GM12878 (cell line): ENCODE data around the gene HAP1. TPM values are rescaled to one million over a fixed set of nuclear protein-coding genes. Genes with fewer than 3 reads are reported as not detected.

ENCODE experiments used
- ATAC-seq: fragments of 200-7000 bp; cut with Tn5 transposase; 3 replicates; pipeline ENCODE4 v1.9.1; 2020; ENCODE audit warnings: mild to moderate bottlenecking, moderate library complexity
- BruUV-seq: library from RNA; stranded (reverse); fragments of 400-500 nt; replicated peaks from 2 replicates; lab custom pipeline; 2021; lab: Mats Ljungman, UMichigan
- CTCF ChIA-PET: fragments of 300-600 bp; sonication (Branson Sonifier 250); formaldehyde crosslinking; extraction: SDS; loops from one replicate; lab custom pipeline; 2021; ENCODE audit warnings: inconsistent platforms; lab: Yijun Ruan, JAX
- POLR2A ChIA-PET: fragments of 350-600 bp; formaldehyde crosslinking; extraction: SDS; loops from one replicate; lab custom pipeline; 2021; ENCODE audit warnings: inconsistent platforms; lab: Charles Lee
- RAD21 ChIA-PET: fragments of 300-600 bp; sonication (Branson Sonifier 250); formaldehyde crosslinking; loops from one replicate; lab custom pipeline; 2023; ENCODE audit warnings: antibody characterized with exemption; ENCODE audit not compliant: unreplicated experiment; lab: Charles Lee
- SMC1A ChIA-PET: fragments of 300-600 bp; sonication (Branson Sonifier 250); formaldehyde crosslinking; loops from one replicate; lab custom pipeline; 2023; ENCODE audit not compliant: unreplicated experiment, uncharacterized antibody; lab: Charles Lee
- DNase-seq: peaks from one replicate; pipeline ENCODE4 v3.0.0-alpha.2; 2011; ENCODE audit warnings: low read depth, low spot score
- FAIRE-seq: peaks from 3 replicates; lab custom pipeline; 2011; peaks lifted over from hg19 to GRCh38; lab: Jason Lieb, UNC
- H2AFZ ChIP-seq: 2 replicates; pipeline ENCODE4 v1.6.0; 2011; ENCODE audit warnings: low read depth, low read length, control low read depth; ENCODE audit not compliant: control insufficient read depth
- H3K27ac ChIP-seq: 2 replicates; pipeline ENCODE4 v1.5.1; 2011; ENCODE audit warnings: control low read depth; ENCODE audit not compliant: control insufficient read depth, insufficient read depth
- H3K27me3 ChIP-seq, 2 experiments: replicated peaks in 1 of 2; 2 replicates each; pipeline versions ENCODE4 v1.6.0 to v1.6.1; 2011; ENCODE audit warnings: low read length in 1 of 2; ENCODE audit not compliant: control insufficient read depth in 2 of 2, insufficient read depth in 2 of 2
- H3K36me3 ChIP-seq, 2 experiments: 2 replicates each; pipeline ENCODE4 v1.5.1; 2011; ENCODE audit warnings: low read length in 1 of 2; ENCODE audit not compliant: control insufficient read depth in 2 of 2, insufficient read depth in 2 of 2
- H3K4me1 ChIP-seq: 2 replicates; pipeline ENCODE4 v1.6.1; 2011; ENCODE audit warnings: mild to moderate bottlenecking, low read length, moderate library complexity, mixed read lengths; ENCODE audit not compliant: control insufficient read depth, insufficient read depth
- H3K4me2 ChIP-seq: 2 replicates; pipeline ENCODE4 v1.6.0; 2011; ENCODE audit warnings: control low read depth; ENCODE audit not compliant: control insufficient read depth, insufficient read depth
- H3K4me3 ChIP-seq: fragments of 200-600 bp; sonication (generic); 2 replicates; pipeline ENCODE4 v1.5.1; 2016
- H3K79me2 ChIP-seq: 2 replicates; pipeline ENCODE4 v1.6.0; 2011; ENCODE audit warnings: low read length; ENCODE audit not compliant: control insufficient read depth, insufficient read depth
- H3K9ac ChIP-seq: 2 replicates; pipeline ENCODE4 v1.8.0; 2011; ENCODE audit warnings: low read length, control low read depth, mixed read lengths; ENCODE audit not compliant: control insufficient read depth, insufficient read depth
- H3K9me3 ChIP-seq: replicated peaks from 3 replicates; pipeline ENCODE4 v1.5.1; 2011; ENCODE audit warnings: mild to moderate bottlenecking, low read length; ENCODE audit not compliant: control insufficient read depth, insufficient read depth
- H4K20me1 ChIP-seq: 2 replicates; pipeline ENCODE4 v1.6.0; 2011; ENCODE audit not compliant: control insufficient read depth, insufficient read depth
- BHLHE40 ChIP-seq, 2 experiments: fragments of 450-650 bp in 1 of 2; IDR thresholded peaks; 2 replicates each; pipeline ENCODE4 v1.6.1; 2011 to 2017; ENCODE audit warnings: low read depth in 2 of 2, borderline replicate concordance in 1 of 2, improper control_type of control experiment in 1 of 2, low read length in 1 of 2, mild to moderate bottlenecking in 1 of 2
- DPF2 ChIP-seq: fragments of 450-650 bp; IDR thresholded peaks from 2 replicates; pipeline ENCODE4 v1.6.1; 2017; ENCODE audit warnings: mild to moderate bottlenecking
- HDAC2 ChIP-seq: fragments of 200-600 bp; sonication (generic); IDR thresholded peaks from 2 replicates; pipeline ENCODE4 v1.6.1; 2017
- HDAC6 ChIP-seq: fragments of 200-600 bp; sonication (generic); IDR thresholded peaks from one replicate; pipeline ENCODE4 v1.8.0; 2017; ENCODE audit warnings: antibody characterized with exemption; ENCODE audit not compliant: unreplicated experiment
- IKZF2 ChIP-seq, 2 experiments: fragments of 450-650 bp; IDR thresholded peaks; 2 replicates each; pipeline ENCODE4 v1.6.1; 2017; ENCODE audit warnings: mild to moderate bottlenecking in 2 of 2, moderate library complexity in 2 of 2
- KLF5 ChIP-seq: fragments of 450-650 bp; IDR thresholded peaks from 2 replicates; pipeline ENCODE4 v1.6.1; 2014; ENCODE audit warnings: mild to moderate bottlenecking; ENCODE audit not compliant: partially characterized antibody
- MYB ChIP-seq: fragments of 150-350 bp; IDR thresholded peaks from 2 replicates; pipeline ENCODE4 v1.6.1; 2014; ENCODE audit warnings: mild to moderate bottlenecking, low read depth, low read length, borderline replicate concordance
- NRF1 ChIP-seq: conservative IDR thresholded peaks from 2 replicates; pipeline ENCODE4 v1.6.1; 2011; ENCODE audit warnings: mild to moderate bottlenecking, low read depth, low read length, improper control_type of control experiment
- SMAD5 ChIP-seq: IDR thresholded peaks from 2 replicates; pipeline ENCODE4 v1.6.1; 2016; ENCODE audit warnings: antibody characterized with exemption, low read depth
- SPI1 ChIP-seq: IDR thresholded peaks from 2 replicates; pipeline ENCODE4 v1.6.1; 2011; ENCODE audit warnings: low read depth, mild to moderate bottlenecking, low read length, moderate library complexity, borderline replicate concordance; ENCODE audit not compliant: insufficient read depth
- TBL1XR1 ChIP-seq: IDR thresholded peaks from 2 replicates; pipeline ENCODE4 v1.6.1; 2012; ENCODE audit warnings: low read depth, low read length, improper control_type of control experiment
- WGBS: methylation state at CpG from one replicate; pipeline ENCODE4 v1.1.6; 2016; ENCODE audit warnings: low lambda C conversion rate; ENCODE audit not compliant: insufficient replicate concordance, insufficient coverage; ENCODE audit errors: missing lambda C conversion rate; 5-methylcytosine and 5-hydroxymethylcytosine counted together
- in situ Hi-C: fragments of 300-500 bp; cut with MboI; formaldehyde crosslinking; loops from 9 replicates; pipeline ENCODE4 v1.14.3; 2018; ENCODE audit warnings: mixed read lengths
- intact Hi-C: fragments of 100-400 bp; cut with micrococcal nuclease; formaldehyde crosslinking; loops from one replicate; pipeline ENCODE4 v1.14.2; 2022; ENCODE audit not compliant: unreplicated experiment
- polyA plus RNA-seq, 11 experiments: library from polyadenylated mRNA; depleted of rRNA in 4 of 11; unstranded in 6 of 11; stranded (reverse) in 5 of 11; fragments of >200 nt; fragmentation: Nextera tagmentation in 4 of 11; fragmentation: Illumina TruSeq in 1 of 11; extraction: Ambion mirVana in 4 of 11; extraction: Trizol in 1 of 11; gene quantifications; 1 replicate in 1 of 11; 2 replicates in 10 of 11; pipeline versions ENCODE4 v1.2.1 to v1.2.3, GENCODE V29; 2011 to 2016; ENCODE audit warnings: inconsistent platforms in 2 of 11, missing spikeins in 2 of 11, low read depth in 1 of 11
- total RNA-seq, 4 experiments: library from RNA; depleted of rRNA in 3 of 4; stranded (reverse); fragments of >200 nt in 3 of 4; fragmentation: Illumina TruSeq in 1 of 4; extraction: Trizol in 1 of 4; gene quantifications; 2 replicates each; pipeline versions ENCODE4 v1.2.1 to v1.2.3, GENCODE V29; 2013 to 2021
- TF ChIP-seq, protein P1 (sequence below), 3 experiments: IDR thresholded peaks in 2 of 3; conservative IDR thresholded peaks in 1 of 3; 2 replicates each; pipeline ENCODE4 v1.5.1; 2011; ENCODE audit warnings: low read depth in 3 of 3, low read length in 3 of 3, mild to moderate bottlenecking in 3 of 3, control low read depth in 2 of 3, moderate library complexity in 2 of 3, inconsistent platforms in 1 of 3, mixed read lengths in 1 of 3; ENCODE audit not compliant: control insufficient read depth in 2 of 3, insufficient read depth in 1 of 3; ENCODE audit errors: extremely low read depth in 1 of 3
- TF ChIP-seq, protein P2 (sequence below): fragments of 450-650 bp; formaldehyde crosslinking; IDR thresholded peaks from 2 replicates; pipeline ENCODE4 v1.4.0; 2020; ENCODE audit warnings: mild to moderate bottlenecking, moderate library complexity

HAP1 gene
- total and polyA plus RNA-seq, 10 of the 15 experiments (the other 5 are each of a cell fraction or from before 2014, with no cell fraction given): not detected

DNA sequence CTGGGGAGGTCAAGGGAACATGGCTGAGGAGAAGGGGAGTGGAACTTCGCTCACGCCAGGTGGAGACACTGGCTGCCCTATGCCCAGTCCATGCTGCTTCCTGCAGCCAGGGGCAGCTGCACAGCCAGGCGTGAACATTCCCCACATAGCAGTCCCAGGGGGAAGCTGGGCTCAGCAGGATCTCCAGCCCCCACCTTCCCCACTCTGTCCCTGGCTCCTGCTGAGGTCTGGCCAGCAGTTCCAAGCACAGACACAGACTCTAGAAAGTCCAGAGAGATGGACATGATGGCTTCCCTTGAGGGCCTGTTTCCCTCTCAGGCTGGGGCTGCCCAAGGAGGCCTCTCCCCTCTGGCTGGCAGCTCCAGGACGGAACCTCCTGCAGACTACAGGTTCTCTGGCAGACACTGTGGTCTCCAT lies 42.7 kb upstream of the HAP1 start:
- ChIA-PET CTCF (interaction anchor here (0.7 to 0.9 kb wide), 2 partner anchors 22 to 39 kb away, joined by 3 read pairs; no protein-coding TSS in a partner anchor), RAD21 (interaction anchor here (0.6 kb wide), 1 partner anchor 44 kb away, joined by 4 read pairs; no protein-coding TSS in a partner anchor), POLR2A (no interaction called here)
- no peaks in the 10 kb centered on the region for H3K79me2 ChIP-seq
- no peaks in the 10 kb centered on the region for H3K36me3 ChIP-seq
- no peak for TF ChIP-seq NRF1
- no peak for TF ChIP-seq KLF5
- no peak for TF ChIP-seq HDAC2
- no peak for TF ChIP-seq BHLHE40 (IDR thresholded peaks at IDR 0.05; ENCODE audit: borderline replicate concordance in 1 of 2, low read depth in 2 of 2, low read length in 1 of 2)
- TF ChIP-seq, protein P1, sequence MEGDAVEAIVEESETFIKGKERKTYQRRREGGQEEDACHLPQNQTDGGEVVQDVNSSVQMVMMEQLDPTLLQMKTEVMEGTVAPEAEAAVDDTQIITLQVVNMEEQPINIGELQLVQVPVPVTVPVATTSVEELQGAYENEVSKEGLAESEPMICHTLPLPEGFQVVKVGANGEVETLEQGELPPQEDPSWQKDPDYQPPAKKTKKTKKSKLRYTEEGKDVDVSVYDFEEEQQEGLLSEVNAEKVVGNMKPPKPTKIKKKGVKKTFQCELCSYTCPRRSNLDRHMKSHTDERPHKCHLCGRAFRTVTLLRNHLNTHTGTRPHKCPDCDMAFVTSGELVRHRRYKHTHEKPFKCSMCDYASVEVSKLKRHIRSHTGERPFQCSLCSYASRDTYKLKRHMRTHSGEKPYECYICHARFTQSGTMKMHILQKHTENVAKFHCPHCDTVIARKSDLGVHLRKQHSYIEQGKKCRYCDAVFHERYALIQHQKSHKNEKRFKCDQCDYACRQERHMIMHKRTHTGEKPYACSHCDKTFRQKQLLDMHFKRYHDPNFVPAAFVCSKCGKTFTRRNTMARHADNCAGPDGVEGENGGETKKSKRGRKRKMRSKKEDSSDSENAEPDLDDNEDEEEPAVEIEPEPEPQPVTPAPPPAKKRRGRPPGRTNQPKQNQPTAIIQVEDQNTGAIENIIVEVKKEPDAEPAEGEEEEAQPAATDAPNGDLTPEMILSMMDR (IDR thresholded peaks at IDR 0.05 in 2 of 3, conservative IDR thresholded peaks at IDR 0.05 in 1 of 3; ENCODE audit: control insufficient read depth in 2 of 3, extremely low read depth in 1 of 3, insufficient read depth in 1 of 3, low read depth in 3 of 3, low read length in 3 of 3): no peak; a peak in 1 of 6 replicates
- no peak for TF ChIP-seq DPF2
- TF ChIP-seq SPI1: no peak
- TF ChIP-seq, protein P2, sequence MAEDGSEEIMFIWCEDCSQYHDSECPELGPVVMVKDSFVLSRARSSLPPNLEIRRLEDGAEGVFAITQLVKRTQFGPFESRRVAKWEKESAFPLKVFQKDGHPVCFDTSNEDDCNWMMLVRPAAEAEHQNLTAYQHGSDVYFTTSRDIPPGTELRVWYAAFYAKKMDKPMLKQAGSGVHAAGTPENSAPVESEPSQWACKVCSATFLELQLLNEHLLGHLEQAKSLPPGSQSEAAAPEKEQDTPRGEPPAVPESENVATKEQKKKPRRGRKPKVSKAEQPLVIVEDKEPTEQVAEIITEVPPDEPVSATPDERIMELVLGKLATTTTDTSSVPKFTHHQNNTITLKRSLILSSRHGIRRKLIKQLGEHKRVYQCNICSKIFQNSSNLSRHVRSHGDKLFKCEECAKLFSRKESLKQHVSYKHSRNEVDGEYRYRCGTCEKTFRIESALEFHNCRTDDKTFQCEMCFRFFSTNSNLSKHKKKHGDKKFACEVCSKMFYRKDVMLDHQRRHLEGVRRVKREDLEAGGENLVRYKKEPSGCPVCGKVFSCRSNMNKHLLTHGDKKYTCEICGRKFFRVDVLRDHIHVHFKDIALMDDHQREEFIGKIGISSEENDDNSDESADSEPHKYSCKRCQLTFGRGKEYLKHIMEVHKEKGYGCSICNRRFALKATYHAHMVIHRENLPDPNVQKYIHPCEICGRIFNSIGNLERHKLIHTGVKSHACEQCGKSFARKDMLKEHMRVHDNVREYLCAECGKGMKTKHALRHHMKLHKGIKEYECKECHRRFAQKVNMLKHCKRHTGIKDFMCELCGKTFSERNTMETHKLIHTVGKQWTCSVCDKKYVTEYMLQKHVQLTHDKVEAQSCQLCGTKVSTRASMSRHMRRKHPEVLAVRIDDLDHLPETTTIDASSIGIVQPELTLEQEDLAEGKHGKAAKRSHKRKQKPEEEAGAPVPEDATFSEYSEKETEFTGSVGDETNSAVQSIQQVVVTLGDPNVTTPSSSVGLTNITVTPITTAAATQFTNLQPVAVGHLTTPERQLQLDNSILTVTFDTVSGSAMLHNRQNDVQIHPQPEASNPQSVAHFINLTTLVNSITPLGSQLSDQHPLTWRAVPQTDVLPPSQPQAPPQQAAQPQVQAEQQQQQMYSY (CRISPR knock-in tag): no peak
- TF ChIP-seq SMAD5: no peak
- TF ChIP-seq TBL1XR1: no peak
- TF ChIP-seq HDAC6: no peak
- no peak for TF ChIP-seq MYB
- no peak for TF ChIP-seq IKZF2 (IDR thresholded peaks at IDR 0.05)
- TF ChIP-seq, all 136 proteins: peak for 0
- Histone ChIP-seq H3K4me2 (no peak overlapping the region), H2AFZ (no peak overlapping the region), H3K27me3 (no peaks in the 10 kb centered on the region; a peak in 1 of 4 replicates), H3K4me3 (no peak overlapping the region), H3K4me1 (no peaks in the 10 kb centered on the region), H3K9me3 (no peaks in the 10 kb centered on the region), H3K27ac (no peak overlapping the region), H4K20me1 (no peaks in the 10 kb centered on the region), H3K9ac (no peak overlapping the region)
- BruUV-seq: no TSS peak
- 35% methylated on average over 4 of the region's 4 CpGs for WGBS
- ATAC-seq (no peak), FAIRE-seq (no peak), DNase-seq (no peak)
- SMC1A ChIA-PET: no interaction called here
- intact Hi-C loops: no loop called here
- in situ Hi-C loops: no loop called here
